ENCODE measurements around the gene KITLG.

The KITLG gene

DNA sequence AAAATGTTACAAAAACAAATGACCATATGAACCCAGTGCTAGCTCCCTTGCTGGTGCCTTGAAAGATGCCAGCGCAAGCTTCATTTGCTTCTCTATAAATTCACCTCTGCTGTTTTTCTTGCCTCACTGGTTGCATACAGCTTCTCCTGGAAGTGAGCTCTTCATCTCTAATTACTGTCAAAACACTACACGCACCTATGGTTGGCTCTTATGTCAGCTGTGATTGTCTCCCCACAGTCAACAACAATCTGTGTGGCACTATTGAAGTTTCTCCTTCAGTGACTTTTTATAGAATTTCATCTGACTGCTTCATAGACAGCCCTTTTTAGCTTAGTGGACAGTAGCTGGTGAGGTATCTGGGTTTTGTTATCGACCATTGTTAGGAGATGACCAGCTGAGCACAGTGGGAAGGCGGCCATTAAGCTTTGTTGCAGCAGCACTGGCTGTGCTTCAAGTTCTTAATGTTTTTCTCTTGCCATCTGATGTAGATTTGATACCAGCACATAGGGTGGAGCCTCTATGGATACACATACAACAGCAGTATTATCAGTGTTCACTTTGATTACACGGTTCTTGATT is 131.8 kb downstream of the KITLG start:
- Histone ChIP-seq H3K27ac (no peak overlapping the region), H3K4me3 (no peak overlapping the region)

- H3K4me3 ChIP-seq, result no peak overlapping the region
- no peak overlapping the region for H3K27ac ChIP-seq
These were observed 134.4 kb downstream of the KITLG start for GRCh38 chr12:88445705-88446394.

- Histone ChIP-seq H3K4me3 (no peak overlapping the region), H3K27ac (no peak overlapping the region)
These were observed 135.8 kb downstream of the KITLG start for GRCh38 chr12:88444481-88444880.

Data from skin epidermis (tissue), 12 donors.